GM12878 (cell line): ENCODE measurements around the gene NCAM2. TPM values are rescaled to one million over a fixed set of nuclear protein-coding genes. Genes with fewer than 3 reads are reported as not detected.

Source experiments
- ATAC-seq: fragments of 200-7000 bp; cut with Tn5 transposase; 3 replicates; pipeline ENCODE4 v1.9.1; 2020; ENCODE audit warnings: mild to moderate bottlenecking, moderate library complexity
- BruUV-seq: library from RNA; stranded (reverse); fragments of 400-500 nt; replicated peaks from 2 replicates; lab custom pipeline; 2021; lab: Mats Ljungman, UMichigan
- CTCF ChIA-PET: fragments of 300-600 bp; sonication (Branson Sonifier 250); formaldehyde crosslinking; extraction: SDS; loops from one replicate; lab custom pipeline; 2021; ENCODE audit warnings: inconsistent platforms; lab: Yijun Ruan, JAX
- POLR2A ChIA-PET: fragments of 350-600 bp; formaldehyde crosslinking; extraction: SDS; loops from one replicate; lab custom pipeline; 2021; ENCODE audit warnings: inconsistent platforms; lab: Charles Lee
- RAD21 ChIA-PET: fragments of 300-600 bp; sonication (Branson Sonifier 250); formaldehyde crosslinking; loops from one replicate; lab custom pipeline; 2023; ENCODE audit warnings: antibody characterized with exemption; ENCODE audit not compliant: unreplicated experiment; lab: Charles Lee
- SMC1A ChIA-PET: fragments of 300-600 bp; sonication (Branson Sonifier 250); formaldehyde crosslinking; loops from one replicate; lab custom pipeline; 2023; ENCODE audit not compliant: unreplicated experiment, uncharacterized antibody; lab: Charles Lee
- DNase-seq: peaks from one replicate; pipeline ENCODE4 v3.0.0-alpha.2; 2011; ENCODE audit warnings: low read depth, low spot score
- FAIRE-seq: peaks from 3 replicates; lab custom pipeline; 2011; peaks lifted over from hg19 to GRCh38; lab: Jason Lieb, UNC
- H2AFZ ChIP-seq: 2 replicates; pipeline ENCODE4 v1.6.0; 2011; ENCODE audit warnings: low read depth, low read length, control low read depth; ENCODE audit not compliant: control insufficient read depth
- H3K27ac ChIP-seq: 2 replicates; pipeline ENCODE4 v1.5.1; 2011; ENCODE audit warnings: control low read depth; ENCODE audit not compliant: control insufficient read depth, insufficient read depth
- H3K27me3 ChIP-seq, 2 experiments: replicated peaks in 1 of 2; 2 replicates each; pipeline versions ENCODE4 v1.6.0 to v1.6.1; 2011; ENCODE audit warnings: low read length in 1 of 2; ENCODE audit not compliant: control insufficient read depth in 2 of 2, insufficient read depth in 2 of 2
- H3K36me3 ChIP-seq, 2 experiments: 2 replicates each; pipeline ENCODE4 v1.5.1; 2011; ENCODE audit warnings: low read length in 1 of 2; ENCODE audit not compliant: control insufficient read depth in 2 of 2, insufficient read depth in 2 of 2
- H3K4me1 ChIP-seq: 2 replicates; pipeline ENCODE4 v1.6.1; 2011; ENCODE audit warnings: mild to moderate bottlenecking, low read length, moderate library complexity, mixed read lengths; ENCODE audit not compliant: control insufficient read depth, insufficient read depth
- H3K4me2 ChIP-seq: 2 replicates; pipeline ENCODE4 v1.6.0; 2011; ENCODE audit warnings: control low read depth; ENCODE audit not compliant: control insufficient read depth, insufficient read depth
- H3K4me3 ChIP-seq: fragments of 200-600 bp; sonication (generic); 2 replicates; pipeline ENCODE4 v1.5.1; 2016
- H3K79me2 ChIP-seq: 2 replicates; pipeline ENCODE4 v1.6.0; 2011; ENCODE audit warnings: low read length; ENCODE audit not compliant: control insufficient read depth, insufficient read depth
- H3K9ac ChIP-seq: 2 replicates; pipeline ENCODE4 v1.8.0; 2011; ENCODE audit warnings: low read length, control low read depth, mixed read lengths; ENCODE audit not compliant: control insufficient read depth, insufficient read depth
- H3K9me3 ChIP-seq: replicated peaks from 3 replicates; pipeline ENCODE4 v1.5.1; 2011; ENCODE audit warnings: mild to moderate bottlenecking, low read length; ENCODE audit not compliant: control insufficient read depth, insufficient read depth
- H4K20me1 ChIP-seq: 2 replicates; pipeline ENCODE4 v1.6.0; 2011; ENCODE audit not compliant: control insufficient read depth, insufficient read depth
- CTCF ChIP-seq, 3 experiments: IDR thresholded peaks in 2 of 3; conservative IDR thresholded peaks in 1 of 3; 2 replicates each; pipeline ENCODE4 v1.5.1; 2011; ENCODE audit warnings: low read depth in 3 of 3, low read length in 3 of 3, mild to moderate bottlenecking in 3 of 3, control low read depth in 2 of 3, moderate library complexity in 2 of 3, inconsistent platforms in 1 of 3, mixed read lengths in 1 of 3; ENCODE audit not compliant: control insufficient read depth in 2 of 3, insufficient read depth in 1 of 3; ENCODE audit errors: extremely low read depth in 1 of 3
- CUX1 ChIP-seq: IDR thresholded peaks from 2 replicates; pipeline ENCODE4 v1.6.1; 2012; ENCODE audit warnings: improper control_type of control experiment, low read depth, low read length; ENCODE audit not compliant: insufficient replicate concordance
- E2F4 ChIP-seq: IDR thresholded peaks from 2 replicates; pipeline ENCODE4 v1.6.1; 2012; ENCODE audit warnings: low read depth, low read length, improper control_type of control experiment
- ELK1 ChIP-seq: IDR thresholded peaks from 2 replicates; pipeline ENCODE4 v1.6.1; 2012; ENCODE audit warnings: low read depth, low read length, improper control_type of control experiment
- ESRRA ChIP-seq: IDR thresholded peaks from 2 replicates; pipeline ENCODE4 v1.6.1; 2012; ENCODE audit warnings: mild to moderate bottlenecking, low read length, improper control_type of control experiment
- HDGF ChIP-seq: fragments of 450-650 bp; IDR thresholded peaks from 2 replicates; pipeline ENCODE4 v1.6.1; 2016; ENCODE audit warnings: antibody characterized with exemption
- IRF3 ChIP-seq: fragments of 450-650 bp; IDR thresholded peaks from 2 replicates; pipeline ENCODE4 v1.6.1; 2014; ENCODE audit warnings: mild to moderate bottlenecking
- MTA2 ChIP-seq: fragments of 450-650 bp; IDR thresholded peaks from 2 replicates; pipeline ENCODE4 v1.6.1; 2016; ENCODE audit warnings: low read depth, mild to moderate bottlenecking, moderate library complexity
- POLR2AphosphoS5 ChIP-seq: IDR thresholded peaks from 2 replicates; pipeline ENCODE4 v1.6.1; 2011; ENCODE audit warnings: mild to moderate bottlenecking, low read length, inconsistent platforms
- RELB ChIP-seq: fragments of 450-650 bp; IDR thresholded peaks from 2 replicates; pipeline ENCODE4 v1.6.1; 2017; ENCODE audit warnings: low read depth, mild to moderate bottlenecking, moderate library complexity
- SPI1 ChIP-seq: IDR thresholded peaks from 2 replicates; pipeline ENCODE4 v1.6.1; 2011; ENCODE audit warnings: low read depth, mild to moderate bottlenecking, low read length, moderate library complexity, borderline replicate concordance; ENCODE audit not compliant: insufficient read depth
- STAT3 ChIP-seq: IDR thresholded peaks from 2 replicates; pipeline ENCODE4 v1.6.1; 2011; ENCODE audit warnings: low read depth, low read length, improper control_type of control experiment
- WGBS: methylation state at CpG from one replicate; pipeline ENCODE4 v1.1.6; 2016; ENCODE audit warnings: low lambda C conversion rate; ENCODE audit not compliant: insufficient replicate concordance, insufficient coverage; ENCODE audit errors: missing lambda C conversion rate; 5-methylcytosine and 5-hydroxymethylcytosine counted together
- in situ Hi-C: fragments of 300-500 bp; cut with MboI; formaldehyde crosslinking; loops from 9 replicates; pipeline ENCODE4 v1.14.3; 2018; ENCODE audit warnings: mixed read lengths
- intact Hi-C: fragments of 100-400 bp; cut with micrococcal nuclease; formaldehyde crosslinking; loops from one replicate; pipeline ENCODE4 v1.14.2; 2022; ENCODE audit not compliant: unreplicated experiment
- polyA plus RNA-seq, 11 experiments: library from polyadenylated mRNA; depleted of rRNA in 4 of 11; unstranded in 6 of 11; stranded (reverse) in 5 of 11; fragments of >200 nt; fragmentation: Nextera tagmentation in 4 of 11; fragmentation: Illumina TruSeq in 1 of 11; extraction: Ambion mirVana in 4 of 11; extraction: Trizol in 1 of 11; gene quantifications; 1 replicate in 1 of 11; 2 replicates in 10 of 11; pipeline versions ENCODE4 v1.2.1 to v1.2.3, GENCODE V29; 2011 to 2016; ENCODE audit warnings: inconsistent platforms in 2 of 11, missing spikeins in 2 of 11, low read depth in 1 of 11
- total RNA-seq, 4 experiments: library from RNA; depleted of rRNA in 3 of 4; stranded (reverse); fragments of >200 nt in 3 of 4; fragmentation: Illumina TruSeq in 1 of 4; extraction: Trizol in 1 of 4; gene quantifications; 2 replicates each; pipeline versions ENCODE4 v1.2.1 to v1.2.3, GENCODE V29; 2013 to 2021

NCAM2 gene
- total and polyA plus RNA-seq, 10 of the 15 experiments (the other 5 are each of a cell fraction or from before 2014, with no cell fraction given) = 0.23 to 0.27 TPM; not detected in 8

- SMC1A ChIA-PET = no interaction called here
- BruUV-seq = no TSS peak
- H3K9me3 ChIP-seq = no peaks in the 10 kb centered on the region
- H2AFZ ChIP-seq = no peak overlapping the region
- no peaks in the 10 kb centered on the region for H3K27me3 ChIP-seq
- H4K20me1 ChIP-seq = no peaks in the 10 kb centered on the region
- no peaks in the 10 kb centered on the region for H3K36me3 ChIP-seq
- in situ Hi-C loops = no loop called here
- no peaks in the 10 kb centered on the region for H3K79me2 ChIP-seq
- CTCF ChIA-PET = no interaction called here
- RAD21 ChIA-PET = no interaction called here
- no peak overlapping the region for H3K4me3 ChIP-seq
- no peak overlapping the region for H3K27ac ChIP-seq
- intact Hi-C loops = no loop called here
- no peak overlapping the region for H3K9ac ChIP-seq
- ATAC-seq = no peak
- no peaks in the 10 kb centered on the region for H3K4me1 ChIP-seq
- H3K4me2 ChIP-seq = no peak overlapping the region
- 5% methylated on average over 1 of the region's 1 CpG for WGBS
- POLR2A ChIA-PET = no interaction called here
- FAIRE-seq = no peak
- DNase-seq = no peak
- TF ChIP-seq E2F4 (no peak), MTA2 (no peak), STAT3 (no peak), POLR2AphosphoS5 (no peak), SPI1 (no peak), RELB (no peak), ESRRA (no peak), CUX1 (no peak), IRF3 (no peak), ELK1 (no peak), HDGF (no peak), CTCF (IDR thresholded peaks at IDR 0.05 in 2 of 3, conservative IDR thresholded peaks at IDR 0.05 in 1 of 3; ENCODE audit: control insufficient read depth in 2 of 3, extremely low read depth in 1 of 3, insufficient read depth in 1 of 3, low read depth in 3 of 3, low read length in 3 of 3) (no peak)
Measured at GRCh38 chr21:21097466-21097865, 99.3 kb downstream of the NCAM2 start.
